A549 (cell line): ENCODE measurements around the gene OGFRL1. TPM values are rescaled to one million over a fixed set of nuclear protein-coding genes. Genes with fewer than 3 reads are reported as not detected.
"Not testable (repeated sequence)": the region's sequence is repeated elsewhere in the genome, so short reads cannot be mapped to it uniquely, and the experiment has no call there.

Experiments used
- ATAC-seq, 2 experiments: fragments of 200-7000 bp in 1 of 2; fragments of >200 bp in 1 of 2; cut with Nextera tagmentation in 1 of 2; cut with Tn5 transposase in 1 of 2; 3 replicates each; pipeline versions ENCODE4 v1.8.0 to v1.9.1; 2018 to 2020; ENCODE audit warnings: mild to moderate bottlenecking in 1 of 2, moderate library complexity in 1 of 2
- CTCF ChIA-PET: fragments of 300-600 bp; sonication (Branson Sonifier 250); formaldehyde crosslinking; extraction: SDS; loops from one replicate; lab custom pipeline; 2021; ENCODE audit warnings: antibody characterized with exemption, inconsistent platforms; lab: Yijun Ruan, JAX
- POLR2A ChIA-PET: fragments of 350-600 bp; formaldehyde crosslinking; extraction: SDS; loops from one replicate; lab custom pipeline; 2021; ENCODE audit warnings: antibody characterized with exemption, inconsistent platforms; lab: Yijun Ruan, JAX
- DNase-seq, 2 experiments: peaks; one replicate each; pipeline versions ENCODE4 v3.0.0 to v3.0.0-alpha.2; 2011 to 2016; ENCODE audit warnings: low read depth in 1 of 2, low spot score in 1 of 2
- FAIRE-seq: peaks from 2 replicates; lab custom pipeline; 2011; peaks lifted over from hg19 to GRCh38; lab: Jason Lieb, UNC
- H3K27ac ChIP-seq, 2 experiments: fragments of >200 bp; sonication (Bioruptor Twin); formaldehyde crosslinking; 3 replicates each; pipeline ENCODE4 v1.5.1; 2016 to 2017
- H3K4me1 ChIP-seq: fragments of >200 bp; sonication (Bioruptor Twin); formaldehyde crosslinking; 3 replicates; pipeline ENCODE4 v1.6.1; 2016
- H3K4me2 ChIP-seq: fragments of >200 bp; sonication (Bioruptor Twin); formaldehyde crosslinking; 3 replicates; pipeline ENCODE4 v1.6.1; 2016
- H3K4me3 ChIP-seq: fragments of >200 bp; sonication (Bioruptor Twin); formaldehyde crosslinking; 3 replicates; pipeline ENCODE4 v1.5.1; 2016
- H3K9me3 ChIP-seq: fragments of >200 bp; sonication (Bioruptor Twin); formaldehyde crosslinking; 3 replicates; pipeline ENCODE4 v1.6.1; 2016
- CBX2 ChIP-seq: fragments of 200-600 bp; sonication (generic); IDR thresholded peaks from 2 replicates; pipeline ENCODE4 v1.6.1; 2016; ENCODE audit warnings: low read depth, mild to moderate bottlenecking, borderline replicate concordance
- CHD2 ChIP-seq: fragments of 150-350 bp; IDR thresholded peaks from 2 replicates; pipeline ENCODE4 v1.6.1; 2014; ENCODE audit warnings: low read length; ENCODE audit not compliant: partially characterized antibody
- CTCF ChIP-seq: fragments of >200 bp; sonication (Bioruptor Twin); formaldehyde crosslinking; IDR thresholded peaks from 3 replicates; pipeline ENCODE4 v1.5.1; 2016
- EHF ChIP-seq: fragments of 250-450 bp; sonication (Bioruptor Pico); IDR thresholded peaks from 2 replicates; pipeline ENCODE4 v1.5.0; 2020; ENCODE audit warnings: mild to moderate bottlenecking
- ELK1 ChIP-seq: fragments of 150-350 bp; IDR thresholded peaks from 2 replicates; pipeline ENCODE4 v1.6.1; 2014; ENCODE audit warnings: low read depth, mild to moderate bottlenecking, low read length
- ESRRA ChIP-seq: fragments of 150-350 bp; IDR thresholded peaks from 2 replicates; pipeline ENCODE4 v1.6.1; 2014; ENCODE audit warnings: mild to moderate bottlenecking, low read length, borderline replicate concordance
- HDAC2 ChIP-seq: fragments of 200-600 bp; sonication (generic); IDR thresholded peaks from 2 replicates; pipeline ENCODE4 v1.6.1; 2016
- HES2 ChIP-seq: fragments of >200 bp; sonication (Bioruptor Twin); formaldehyde crosslinking; IDR thresholded peaks from 2 replicates; pipeline ENCODE4 v1.6.1; 2016
- HEYL ChIP-seq: fragments of 250-450 bp; sonication (Bioruptor Pico); IDR thresholded peaks from 2 replicates; pipeline ENCODE4 v1.8.0; 2021; ENCODE audit warnings: mild to moderate bottlenecking, moderate library complexity
- HMGXB4 ChIP-seq: fragments of 250-450 bp; sonication (Bioruptor Pico); IDR thresholded peaks from 2 replicates; pipeline ENCODE4 v1.5.0; 2021; ENCODE audit warnings: mild to moderate bottlenecking, moderate library complexity, borderline replicate concordance
- HOXB5 ChIP-seq: fragments of 250-450 bp; sonication (Bioruptor Pico); IDR thresholded peaks from 2 replicates; pipeline ENCODE4 v1.5.0; 2020; ENCODE audit warnings: mild to moderate bottlenecking, moderate library complexity
- NFE2L2 ChIP-seq: fragments of 150-350 bp; conservative IDR thresholded peaks from 2 replicates; pipeline ENCODE4 v1.6.1; 2014; ENCODE audit warnings: low read length
- RCOR1 ChIP-seq: fragments of 150-350 bp; IDR thresholded peaks from 2 replicates; pipeline ENCODE4 v1.6.1; 2014; ENCODE audit warnings: antibody characterized with exemption, low read length, low read depth
- REST ChIP-seq: fragments of 200-600 bp; sonication (generic); IDR thresholded peaks from 2 replicates; pipeline ENCODE4 v1.6.1; 2016; ENCODE audit warnings: antibody characterized with exemption, mild to moderate bottlenecking, moderate library complexity
- RFX5 ChIP-seq: fragments of 450-650 bp; IDR thresholded peaks from 2 replicates; pipeline ENCODE4 v1.7.1; 2014; ENCODE audit warnings: antibody characterized with exemption, mild to moderate bottlenecking, moderate library complexity
- SMC3 ChIP-seq: fragments of >200 bp; sonication (Bioruptor Twin); formaldehyde crosslinking; IDR thresholded peaks from 3 replicates; pipeline ENCODE4 v1.6.1; 2018; ENCODE audit warnings: inconsistent platforms
- ZFP36 ChIP-seq: fragments of 450-650 bp; IDR thresholded peaks from 2 replicates; pipeline ENCODE4 v1.6.1; 2014; ENCODE audit warnings: borderline replicate concordance; ENCODE audit not compliant: partially characterized antibody
- ZSCAN20 ChIP-seq: fragments of 250-450 bp; sonication (Bioruptor Pico); IDR thresholded peaks from 2 replicates; pipeline ENCODE4 v1.8.0; 2022; ENCODE audit warnings: mild to moderate bottlenecking, moderate library complexity
- WGBS: methylation state at CpG from one replicate; pipeline ENCODE4 v1.1.6; 2017; ENCODE audit errors: missing lambda C conversion rate; 5-methylcytosine and 5-hydroxymethylcytosine counted together
- polyA plus RNA-seq, 4 experiments: library from polyadenylated mRNA; depleted of rRNA in 3 of 4; stranded (reverse); fragments of >200 nt; fragmentation: RNase III in 1 of 4; extraction: RNeasy Plus Mini Kit Qiagen cat#74134 plus additional on column Dnase treatment in 1 of 4; gene quantifications; 2 replicates in 3 of 4; 3 replicates in 1 of 4; pipeline ENCODE4 v1.2.3, GENCODE V29; 2011 to 2017

Gene OGFRL1
- polyA plus RNA-seq, 2 of the 4 experiments (the other 2 are of a cell fraction), result 8.0 to 15.2 TPM

GRCh38 chr6:71266392-71266791 lies 22.2 kb upstream of the OGFRL1 start:
- CTCF ChIA-PET, POLR2A ChIA-PET, H3K4me1 ChIP-seq, H3K27ac ChIP-seq, FAIRE-seq, H3K9me3 ChIP-seq, DNase-seq, ATAC-seq, H3K4me3 ChIP-seq, H3K4me2 ChIP-seq: not testable (repeated sequence)
- WGBS, result no CpG with 5 or more reads among the region's 24 CpGs

GRCh38 chr6:71268735-71269437 lies 19.7 kb upstream of the OGFRL1 start:
- Histone ChIP-seq H3K27ac (no peak overlapping the region), H3K4me3 (no peak overlapping the region), H3K4me2 (no peak overlapping the region), H3K4me1 (no peaks in the 10 kb centered on the region), H3K9me3 (no peaks in the 10 kb centered on the region)
- DNase-seq (no peak), FAIRE-seq (no peak), ATAC-seq (no peak)
- POLR2A ChIA-PET, result no interaction called here
- WGBS, result 65% methylated on average over 2 of the region's 3 CpGs
- CTCF ChIA-PET, result interaction anchor here (1.3 kb wide), 1 partner anchor 19 kb away, joined by 4 read pairs; the partner anchor contains the start of gene OGFRL1
- no peak for TF ChIP-seq HEYL (CRISPR knock-in tag)

GRCh38 chr6:71277926-71278600 lies 10.5 kb upstream of the OGFRL1 start:
- POLR2A ChIA-PET, result no interaction called here

GRCh38 chr6:71279321-71279720 lies 9.3 kb upstream of the OGFRL1 start:
- H3K27ac ChIP-seq, result no peak overlapping the region
- H3K4me1 ChIP-seq, result no peaks in the 10 kb centered on the region
- H3K4me2 ChIP-seq, result no peak overlapping the region
- ATAC-seq, result no peak
- POLR2A ChIA-PET, result no interaction called here
- no peak for FAIRE-seq
- WGBS, result 68% methylated on average over 2 of the region's 2 CpGs
- CTCF ChIA-PET, result no interaction called here
- H3K4me3 ChIP-seq, result no peak overlapping the region
- no peaks in the 10 kb centered on the region for H3K9me3 ChIP-seq
- no peak for DNase-seq
- TF ChIP-seq NFE2L2, result no peak
- no peak for TF ChIP-seq HDAC2
- TF ChIP-seq HOXB5 (CRISPR knock-in tag), result no peak
- TF ChIP-seq SMC3, result no peak
- TF ChIP-seq REST, result no peak
- TF ChIP-seq ZSCAN20 (CRISPR knock-in tag), result no peak
- no peak for TF ChIP-seq CTCF
- TF ChIP-seq ESRRA, result no peak
- TF ChIP-seq CHD2, result no peak
- TF ChIP-seq HES2, result no peak
- no peak for TF ChIP-seq RCOR1
- no peak for TF ChIP-seq ZFP36
- TF ChIP-seq CBX2, result no peak
- no peak for TF ChIP-seq RFX5
- TF ChIP-seq EHF (CRISPR knock-in tag), result no peak
- no peak for TF ChIP-seq HMGXB4 (CRISPR knock-in tag)

More at GRCh38 chr6:71277926-71278600, 10.5 kb upstream of the OGFRL1 start:
- DNase-seq, result no peak
- CTCF ChIA-PET, result no interaction called here
- H3K4me2 ChIP-seq, result no peak overlapping the region
- H3K4me3 ChIP-seq, result no peak overlapping the region
- no peaks in the 10 kb centered on the region for H3K9me3 ChIP-seq
- FAIRE-seq, result no peak
- H3K27ac ChIP-seq, result no peak overlapping the region
- ATAC-seq, result no peak
- 77% methylated on average over 2 of the region's 3 CpGs for WGBS
- TF ChIP-seq ELK1, result no peak
- H3K4me1 ChIP-seq, result no peaks in the 10 kb centered on the region
